ENCODE results near the gene FNDC3A. TPM values are rescaled to one million over a fixed set of nuclear protein-coding genes. Genes with fewer than 3 reads are reported as not detected.
A peak's percentile ranks its signal among the peaks of the same experiment; 100 is the strongest.

The FNDC3A gene
- total and polyA plus RNA-seq, 2 experiments from 2014 or later: 19.5 to 50.4 TPM

GRCh38 chr13:49225223-49226042 lies 249.7 kb downstream of the FNDC3A start:
- no peaks in the 10 kb centered on the region for H3K9me3 ChIP-seq (ENCODE audit: low read depth)
- H3K4me2 ChIP-seq (ENCODE audit: unreplicated experiment): no peak overlapping the region
- H3K9ac ChIP-seq: no peak overlapping the region
- H3K9me2 ChIP-seq (ENCODE audit: insufficient read depth): no peaks in the 10 kb centered on the region
- no peak overlapping the region for H3K27ac ChIP-seq
- TF ChIP-seq EZH2phosphoT487 (IDR thresholded peaks at IDR 0.05; ENCODE audit: insufficient read depth, low read depth) (no peak), EZH2 (IDR thresholded peaks at IDR 0.05; ENCODE audit: insufficient read depth, poor library complexity, severe bottlenecking) (no peak)
- in situ Hi-C loops (cut with MboI): no loop called here
- no peaks in the 10 kb centered on the region for H3K36me3 ChIP-seq (ENCODE audit: low read depth)
- no peak overlapping the region for H3K4me3 ChIP-seq
- H3K4me1 ChIP-seq (ENCODE audit: insufficient read depth): no peaks in the 10 kb centered on the region
- H3F3A ChIP-seq (ENCODE audit: insufficient read depth): no peaks in the 10 kb centered on the region
- H2AFZ ChIP-seq: no peak overlapping the region
- 7 to 22% methylated on average over 4 to 5 of the region's 5 CpGs for WGBS, 2 experiments (ENCODE audit: low coverage in 1 of 2, low lambda C conversion rate in 2 of 2, missing lambda C conversion rate in 2 of 2)
- H3K27me3 ChIP-seq (replicated peaks; ENCODE audit: insufficient read depth): peaks cover 33% of the 10 kb centered on the region
- no peaks in the 10 kb centered on the region for H4K20me1 ChIP-seq (ENCODE audit: insufficient read depth)
- peak; percentile 30 for DNase-seq
- no peaks in the 10 kb centered on the region for H3K79me2 ChIP-seq (ENCODE audit: insufficient read depth)

GRCh38 chr13:49226613-49227012 lies 250.9 kb downstream of the FNDC3A start:
- H3F3A ChIP-seq (ENCODE audit: insufficient read depth): no peaks in the 10 kb centered on the region
- H3K4me2 ChIP-seq (ENCODE audit: unreplicated experiment): no peak overlapping the region
- H3K4me3 ChIP-seq: no peak overlapping the region
- H3K27ac ChIP-seq: no peak overlapping the region
- H3K27me3 ChIP-seq (replicated peaks; ENCODE audit: insufficient read depth): peaks cover 21% of the 10 kb centered on the region
- no peak overlapping the region for H2AFZ ChIP-seq
- no peaks in the 10 kb centered on the region for H3K36me3 ChIP-seq (ENCODE audit: low read depth)
- H3K9me3 ChIP-seq (ENCODE audit: low read depth): no peaks in the 10 kb centered on the region
- H4K20me1 ChIP-seq (ENCODE audit: insufficient read depth): no peaks in the 10 kb centered on the region
- no peak for DNase-seq
- in situ Hi-C loops (cut with MboI): no loop called here
- no peaks in the 10 kb centered on the region for H3K79me2 ChIP-seq (ENCODE audit: insufficient read depth)
- no peaks in the 10 kb centered on the region for H3K4me1 ChIP-seq (ENCODE audit: insufficient read depth)
- TF ChIP-seq EZH2 (IDR thresholded peaks at IDR 0.05; ENCODE audit: insufficient read depth, poor library complexity, severe bottlenecking): no peak
- H3K9me2 ChIP-seq (ENCODE audit: insufficient read depth): no peaks in the 10 kb centered on the region
- H3K9ac ChIP-seq: no peak overlapping the region
- WGBS, 2 experiments (ENCODE audit: low coverage in 1 of 2, low lambda C conversion rate in 2 of 2, missing lambda C conversion rate in 2 of 2): 67 to 68% methylated on average over 5 of the region's 5 CpGs

- Histone ChIP-seq H4K20me1 (ENCODE audit: insufficient read depth) (no peaks in the 10 kb centered on the region), H3K27ac (no peak overlapping the region), H3K27me3 (replicated peaks; ENCODE audit: insufficient read depth) (no peaks in the 10 kb centered on the region), H3K9me3 (ENCODE audit: low read depth) (no peaks in the 10 kb centered on the region), H3K9ac (no peak overlapping the region), H3K79me2 (ENCODE audit: insufficient read depth) (no peaks in the 10 kb centered on the region), H3F3A (ENCODE audit: insufficient read depth) (no peaks in the 10 kb centered on the region), H3K4me3 (no peak overlapping the region), H3K4me2 (ENCODE audit: unreplicated experiment) (no peak overlapping the region), H3K9me2 (ENCODE audit: insufficient read depth) (no peaks in the 10 kb centered on the region), H2AFZ (no peak overlapping the region), H3K4me1 (ENCODE audit: insufficient read depth) (no peaks in the 10 kb centered on the region), H3K36me3 (ENCODE audit: low read depth) (no peaks in the 10 kb centered on the region)
- in situ Hi-C loops (cut with MboI): no loop called here
- DNase-seq: no peak
- WGBS, 2 experiments (ENCODE audit: low coverage in 1 of 2, low lambda C conversion rate in 2 of 2, missing lambda C conversion rate in 2 of 2): 89 to 92% methylated on average over 2 to 3 of the region's 3 CpGs
- TF ChIP-seq EZH2 (IDR thresholded peaks at IDR 0.05; ENCODE audit: insufficient read depth, poor library complexity, severe bottlenecking) (no peak), EZH2phosphoT487 (IDR thresholded peaks at IDR 0.05; ENCODE audit: insufficient read depth, low read depth) (no peak)
These were observed 259.0 kb downstream of the FNDC3A start for GRCh38 chr13:49234741-49235140.

GRCh38 chr13:49235856-49236431 lies 260.2 kb downstream of the FNDC3A start:
- 87% methylated on average over 6 of the region's 6 CpGs for WGBS, 2 experiments (ENCODE audit: low coverage in 1 of 2, low lambda C conversion rate in 2 of 2, missing lambda C conversion rate in 2 of 2)
- in situ Hi-C loops (cut with MboI): no loop called here
- Histone ChIP-seq H3K4me1 (ENCODE audit: insufficient read depth) (no peaks in the 10 kb centered on the region), H3F3A (ENCODE audit: insufficient read depth) (no peaks in the 10 kb centered on the region), H2AFZ (no peak overlapping the region), H3K27me3 (replicated peaks; ENCODE audit: insufficient read depth) (no peaks in the 10 kb centered on the region), H3K9me3 (ENCODE audit: low read depth) (no peaks in the 10 kb centered on the region), H3K36me3 (ENCODE audit: low read depth) (no peaks in the 10 kb centered on the region), H3K79me2 (ENCODE audit: insufficient read depth) (no peaks in the 10 kb centered on the region), H3K27ac (no peak overlapping the region), H3K9me2 (ENCODE audit: insufficient read depth) (no peaks in the 10 kb centered on the region), H4K20me1 (ENCODE audit: insufficient read depth) (no peaks in the 10 kb centered on the region), H3K9ac (no peak overlapping the region), H3K4me2 (ENCODE audit: unreplicated experiment) (no peak overlapping the region), H3K4me3 (no peak overlapping the region)
- TF ChIP-seq EZH2 (IDR thresholded peaks at IDR 0.05; ENCODE audit: insufficient read depth, poor library complexity, severe bottlenecking): no peak
- no peak for TF ChIP-seq EZH2phosphoT487 (IDR thresholded peaks at IDR 0.05; ENCODE audit: insufficient read depth, low read depth)
- no peak for DNase-seq
